ENCODE data around the gene HOXD11. TPM values are rescaled to one million over a fixed set of nuclear protein-coding genes. Genes with fewer than 3 reads are reported as not detected.

HOXD11 gene
- total and polyA plus RNA-seq, 2 donors (not counting 3 experiments of a cell fraction or from before 2014, with no cell fraction given) = not detected

GRCh38 chr2:176130957-176131847 lies 24.1 kb downstream of the HOXD11 start:
- TSS peak; percentile 66 for BruUV-seq (replicated peaks)
- intact Hi-C loops (cut with micrococcal nuclease) = loop anchor here (2.0 kb wide), 1 partner anchor 1082 kb away; the partner anchor contains the start of gene HNRNPA3
- H3K4me3 ChIP-seq (replicated peaks in 1 of 3; ENCODE audit: insufficient read depth in 1 of 3, low read depth in 1 of 3, low read length in 3 of 3) = peak overlapping the region; percentile 43 to 93 (median 88)
- peak overlapping the region; percentile 80 for H2AFZ ChIP-seq (ENCODE audit: low read depth, low read length)
- CTCF ChIA-PET = interaction anchor here (0.6 to 10.1 kb wide), 18 partner anchors 8 to 1033 kb away, joined by 3 to 458 read pairs (median 5); partner anchors contain the start of gene HOXD9
- H4K20me1 ChIP-seq (replicated peaks; ENCODE audit: control insufficient read depth, extremely low read depth, insufficient read depth, low read length) = no peaks in the 10 kb centered on the region
- TF ChIP-seq FOS (IDR thresholded peaks at IDR 0.05; ENCODE audit: borderline replicate concordance, insufficient read depth, low read length) = no peak
- POLR2A ChIA-PET = interaction anchor here (0.9 to 2.0 kb wide), 3 partner anchors 423 to 506 kb away, joined by 3 to 11 read pairs (median 5); no protein-coding TSS in a partner anchor
- peaks cover 18% of the 10 kb centered on the region for H3K79me2 ChIP-seq (ENCODE audit: control insufficient read depth, insufficient read depth, low read length)
- H3K27me3 ChIP-seq (ENCODE audit: control insufficient read depth in 2 of 2, insufficient read depth in 2 of 2, low read length in 2 of 2) = no peaks in the 10 kb centered on the region
- peak; percentile 62 for DNase-seq (ENCODE audit: low read depth, low spot score)
- H3K9me1 ChIP-seq (replicated peaks; ENCODE audit: control insufficient read depth, extremely low read depth, insufficient read depth, low read length) = no peaks in the 10 kb centered on the region
- H3K4me1 ChIP-seq (ENCODE audit: control insufficient read depth, extremely low read depth, insufficient read depth, low read length) = peaks cover 52% of the 10 kb centered on the region
- H3K4me2 ChIP-seq (ENCODE audit: insufficient read depth, low read length) = peak overlapping the region; percentile 99
- FAIRE-seq = no peak
- dilution Hi-C loops (cut with MboI; ENCODE audit: extremely low pct_ligation_motif_present, low sequenced_read_pairs) = loop anchor here (25.0 kb wide), 1 partner anchor 506 kb away; no protein-coding TSS in a partner anchor
- H3K36me3 ChIP-seq (ENCODE audit: control insufficient read depth in 2 of 2, extremely low read depth in 1 of 2, insufficient read depth in 2 of 2, low read length in 2 of 2) = no peaks in the 10 kb centered on the region
- H3K9ac ChIP-seq (replicated peaks; ENCODE audit: extremely low read depth, insufficient read depth, low read length) = peak overlapping the region; percentile 90
- H3K27ac ChIP-seq (ENCODE audit: insufficient read depth, low read depth, low read length) = peak overlapping the region; percentile 67
- no peaks in the 10 kb centered on the region for H3K9me3 ChIP-seq (replicated peaks; ENCODE audit: control insufficient read depth, insufficient read depth, low read length)

- no peak overlapping the region for H2AFZ ChIP-seq (ENCODE audit: low read depth, low read length)
- no peaks in the 10 kb centered on the region for H3K27me3 ChIP-seq (ENCODE audit: control insufficient read depth in 2 of 2, insufficient read depth in 2 of 2, low read length in 2 of 2)
- peaks cover 23% of the 10 kb centered on the region for H3K79me2 ChIP-seq (ENCODE audit: control insufficient read depth, insufficient read depth, low read length)
- H3K27ac ChIP-seq (ENCODE audit: insufficient read depth, low read depth, low read length) = peak overlapping the region; percentile 67
- BruUV-seq (replicated peaks) = no TSS peak
- FAIRE-seq (no peak), DNase-seq (ENCODE audit: low read depth, low spot score) (no peak)
- TF ChIP-seq MYC (IDR thresholded peaks at IDR 0.05; ENCODE audit: low read depth, low read length) (no peak), MAX (IDR thresholded peaks at IDR 0.05; ENCODE audit: insufficient read depth, insufficient read length) (no peak), FOS (IDR thresholded peaks at IDR 0.05; ENCODE audit: borderline replicate concordance, insufficient read depth, low read length) (no peak), POLR2A (IDR thresholded peaks at IDR 0.05; ENCODE audit: low read depth, low read length) (no peak), CTCF (IDR thresholded peaks at IDR 0.05; ENCODE audit: extremely low read depth in 1 of 2, insufficient read depth in 1 of 2, low read depth in 1 of 2, low read length in 2 of 2) (no peak)
- ChIA-PET POLR2A (interaction anchor here (0.9 to 2.0 kb wide), 3 partner anchors 422 to 505 kb away, joined by 3 to 11 read pairs (median 5); no protein-coding TSS in a partner anchor), CTCF (interaction anchor here (1.0 to 10.1 kb wide), 16 partner anchors 8 to 1033 kb away, joined by 3 to 458 read pairs (median 5); partner anchors contain the start of gene HOXD9)
- dilution Hi-C loops (cut with MboI; ENCODE audit: extremely low pct_ligation_motif_present, low sequenced_read_pairs) = loop anchor here (25.0 kb wide), 1 partner anchor 505 kb away; no protein-coding TSS in a partner anchor
- H3K36me3 ChIP-seq (ENCODE audit: control insufficient read depth in 2 of 2, extremely low read depth in 1 of 2, insufficient read depth in 2 of 2, low read length in 2 of 2) = no peaks in the 10 kb centered on the region
- no peaks in the 10 kb centered on the region for H4K20me1 ChIP-seq (replicated peaks; ENCODE audit: control insufficient read depth, extremely low read depth, insufficient read depth, low read length)
- H3K4me1 ChIP-seq (ENCODE audit: control insufficient read depth, extremely low read depth, insufficient read depth, low read length) = peaks cover 52% of the 10 kb centered on the region
- peak overlapping the region; percentile 43 to 93 (median 88) for H3K4me3 ChIP-seq (replicated peaks in 1 of 3; ENCODE audit: insufficient read depth in 1 of 3, low read depth in 1 of 3, low read length in 3 of 3)
- H3K9me1 ChIP-seq (replicated peaks; ENCODE audit: control insufficient read depth, extremely low read depth, insufficient read depth, low read length) = no peaks in the 10 kb centered on the region
- intact Hi-C loops (cut with micrococcal nuclease) = loop anchor here (2.0 kb wide), 1 partner anchor 1081 kb away; the partner anchor contains the start of gene HNRNPA3
- no peaks in the 10 kb centered on the region for H3K9me3 ChIP-seq (replicated peaks; ENCODE audit: control insufficient read depth, insufficient read depth, low read length)
- peak overlapping the region; percentile 99 for H3K4me2 ChIP-seq (ENCODE audit: insufficient read depth, low read length)
- H3K9ac ChIP-seq (replicated peaks; ENCODE audit: extremely low read depth, insufficient read depth, low read length) = peak overlapping the region; percentile 90
These were observed 24.7 kb downstream of the HOXD11 start for GRCh38 chr2:176131848-176132158.

Data from endothelial cell of umbilical vein (primary cell).